ENCODE data around the gene EIF5A2.

- no peak for TF ChIP-seq CTCF (IDR thresholded peaks at IDR 0.05)
- no peak for TF ChIP-seq POLR2A (IDR thresholded peaks at IDR 0.05)
Observed at GRCh38 chr3:170953229-170953628, 44.8 kb upstream of the EIF5A2 start.
